H9 (cell line): ENCODE results near the gene ZNF281. TPM values are rescaled to one million over a fixed set of nuclear protein-coding genes. Genes with fewer than 3 reads are reported as not detected.

Experiments
- DNase-seq: peaks from one replicate; pipeline ENCODE4 v3.0.0-alpha.2; 2017
- H2AFZ ChIP-seq: one replicate; pipeline ENCODE4 v1.6.1; 2013; ENCODE audit warnings: mild to moderate bottlenecking, low read length, control low read depth, moderate library complexity
- H2AK5ac ChIP-seq: 2 replicates; pipeline ENCODE4 v1.6.1; 2013; ENCODE audit warnings: low read length, control low read depth, mixed read lengths; ENCODE audit not compliant: insufficient read length
- H2BK120ac ChIP-seq: one replicate; pipeline ENCODE4 v1.6.1; 2013; ENCODE audit warnings: low read depth, mild to moderate bottlenecking, low read length, control low read depth, inconsistent platforms; ENCODE audit not compliant: poor library complexity, severe bottlenecking
- H2BK12ac ChIP-seq: 2 replicates; pipeline ENCODE4 v1.6.1; 2013; ENCODE audit warnings: low read length, control low read depth, mixed read lengths, low read depth; ENCODE audit not compliant: insufficient read length
- H2BK15ac ChIP-seq: 2 replicates; pipeline ENCODE4 v1.6.1; 2013; ENCODE audit warnings: low read depth, low read length, control low read depth
- H2BK20ac ChIP-seq: one replicate; pipeline ENCODE4 v1.6.1; 2013; ENCODE audit warnings: low read depth, mild to moderate bottlenecking, low read length, control low read depth, inconsistent platforms; ENCODE audit not compliant: poor library complexity, severe bottlenecking
- H2BK5ac ChIP-seq: 2 replicates; pipeline ENCODE4 v1.6.1; 2013; ENCODE audit warnings: low read length, control low read depth, mixed read lengths; ENCODE audit not compliant: insufficient read length
- H3K14ac ChIP-seq: 2 replicates; pipeline ENCODE4 v1.6.1; 2013; ENCODE audit warnings: low read length, control low read depth; ENCODE audit not compliant: insufficient read depth
- H3K18ac ChIP-seq: 2 replicates; pipeline ENCODE4 v1.6.1; 2013; ENCODE audit warnings: low read depth, mild to moderate bottlenecking, mixed read lengths, low read length, control low read depth; ENCODE audit not compliant: insufficient read length
- H3K23ac ChIP-seq: 2 replicates; pipeline ENCODE4 v1.6.1; 2013; ENCODE audit warnings: low read length, control low read depth, mixed read lengths, low read depth; ENCODE audit not compliant: insufficient read length
- H3K23me2 ChIP-seq: 2 replicates; pipeline ENCODE4 v1.6.1; 2013; ENCODE audit warnings: low read depth, mild to moderate bottlenecking, mixed read lengths, low read length, control low read depth; ENCODE audit not compliant: insufficient read length, poor library complexity, severe bottlenecking
- H3K27ac ChIP-seq: 2 replicates; pipeline ENCODE4 v1.5.1; 2013; ENCODE audit warnings: low read length, control low read depth, mixed read lengths, low read depth; ENCODE audit not compliant: insufficient read length
- H3K27me3 ChIP-seq: 2 replicates; pipeline ENCODE4 v1.6.1; 2013; ENCODE audit warnings: low read length, control low read depth, inconsistent platforms; ENCODE audit not compliant: insufficient read depth
- H3K4ac ChIP-seq: 2 replicates; pipeline ENCODE4 v1.6.1; 2013; ENCODE audit warnings: low read depth, mild to moderate bottlenecking, control low read depth, inconsistent platforms, low read length, moderate library complexity
- H3K4me1 ChIP-seq: 2 replicates; pipeline ENCODE4 v1.6.1; 2013; ENCODE audit warnings: low read length, control low read depth, inconsistent platforms; ENCODE audit not compliant: insufficient read depth
- H3K4me2 ChIP-seq: 2 replicates; pipeline ENCODE4 v1.6.1; 2013; ENCODE audit warnings: low read length, control low read depth, mixed read lengths; ENCODE audit not compliant: insufficient read length, insufficient read depth
- H3K56ac ChIP-seq: 2 replicates; pipeline ENCODE4 v1.6.1; 2013; ENCODE audit warnings: low read depth, mild to moderate bottlenecking, mixed read lengths, low read length, control low read depth; ENCODE audit not compliant: insufficient read length
- H3K79me1 ChIP-seq: 2 replicates; pipeline ENCODE4 v1.6.1; 2013; ENCODE audit warnings: low read depth, mild to moderate bottlenecking, moderate library complexity, low read length, control low read depth, inconsistent platforms; ENCODE audit not compliant: insufficient read depth, poor library complexity, severe bottlenecking
- H3K79me2 ChIP-seq: 2 replicates; pipeline ENCODE4 v1.6.1; 2013; ENCODE audit warnings: low read length, control low read depth, inconsistent platforms; ENCODE audit not compliant: insufficient read depth
- H3K9ac ChIP-seq: 2 replicates; pipeline ENCODE4 v1.6.1; 2013; ENCODE audit warnings: low read length, control low read depth, mixed read lengths; ENCODE audit not compliant: insufficient read length; ENCODE audit errors: extremely low read depth
- H3K9me3 ChIP-seq: one replicate; pipeline ENCODE4 v1.6.1; 2013; ENCODE audit warnings: low read depth, low read length, inconsistent platforms; ENCODE audit not compliant: control insufficient read depth
- H3T11ph ChIP-seq: one replicate; pipeline ENCODE4 v1.6.1; 2013; ENCODE audit warnings: mild to moderate bottlenecking, low read length, control low read depth, inconsistent platforms
- H4K20me1 ChIP-seq: one replicate; pipeline ENCODE4 v1.6.1; 2013; ENCODE audit not compliant: control insufficient read depth, insufficient read length, insufficient read depth
- H4K5ac ChIP-seq: 2 replicates; pipeline ENCODE4 v1.6.1; 2013; ENCODE audit warnings: low read depth, mild to moderate bottlenecking, mixed read lengths, low read length, control low read depth; ENCODE audit not compliant: insufficient read length
- H4K8ac ChIP-seq: replicated peaks from 2 replicates; pipeline ENCODE4 v1.6.1; 2013; ENCODE audit warnings: low read length, control low read depth, mixed read lengths, low read depth; ENCODE audit not compliant: insufficient read length
- H4K91ac ChIP-seq: 2 replicates; pipeline ENCODE4 v1.6.1; 2013; ENCODE audit warnings: low read depth, mild to moderate bottlenecking, moderate library complexity, mixed read lengths, low read length, control low read depth; ENCODE audit not compliant: insufficient read length
- H3K27ac Mint-ChIP-seq, 3 experiments: 2 replicates in 2 of 3; 3 replicates in 1 of 3; pipeline ENCODE4 v1.8.0; 2020 to 2021; ENCODE audit warnings: mixed read lengths in 3 of 3, mild to moderate bottlenecking in 1 of 3, moderate library complexity in 1 of 3
- H3K27me3 Mint-ChIP-seq: 2 replicates; pipeline ENCODE4 v1.8.0; 2021; ENCODE audit warnings: low read depth, mild to moderate bottlenecking, moderate library complexity, mixed read lengths
- H3K36me3 Mint-ChIP-seq, 3 experiments: 2 replicates in 2 of 3; 3 replicates in 1 of 3; pipeline ENCODE4 v1.8.0; 2020 to 2021; ENCODE audit warnings: low read depth in 3 of 3, mixed read lengths in 3 of 3; ENCODE audit not compliant: insufficient read depth in 1 of 3
- H3K4me1 Mint-ChIP-seq, 2 experiments: 2 replicates each; pipeline ENCODE4 v1.8.0; 2020; ENCODE audit warnings: mixed read lengths in 2 of 2
- H3K4me3 Mint-ChIP-seq, 2 experiments: 2 replicates in 1 of 2; 3 replicates in 1 of 2; pipeline ENCODE4 v1.8.0; 2020 to 2021; ENCODE audit warnings: mild to moderate bottlenecking in 2 of 2, mixed read lengths in 2 of 2, moderate library complexity in 1 of 2
- H3K9me3 Mint-ChIP-seq, 2 experiments: 2 replicates in 1 of 2; 3 replicates in 1 of 2; pipeline ENCODE4 v1.8.0; 2020; ENCODE audit warnings: mild to moderate bottlenecking in 2 of 2, mixed read lengths in 2 of 2, moderate library complexity in 1 of 2
- WGBS: extraction: QIAGEN DNeasy Blood & Tissue Kit; methylation state at CpG from one replicate; pipeline ENCODE4 v1.1.7; 2013; ENCODE audit warnings: missing lambda C conversion rate, low lambda C conversion rate, mixed read lengths; ENCODE audit not compliant: insufficient read length; ENCODE audit errors: extremely low coverage; 5-methylcytosine and 5-hydroxymethylcytosine counted together
- total RNA-seq: library from RNA; stranded (reverse); gene quantifications from 2 replicates; pipeline ENCODE4 v1.2.1, GENCODE V29; 2021
- TF ChIP-seq, protein P1 (sequence below): fragments of 200-600 bp; sonication (generic); conservative IDR thresholded peaks from 3 replicates; pipeline ENCODE4 v1.8.0; 2021; ENCODE audit warnings: antibody characterized with exemption, mild to moderate bottlenecking

The ZNF281 gene
- total RNA-seq, 1 experiment from 2014 or later: 75.2 TPM

DNA sequence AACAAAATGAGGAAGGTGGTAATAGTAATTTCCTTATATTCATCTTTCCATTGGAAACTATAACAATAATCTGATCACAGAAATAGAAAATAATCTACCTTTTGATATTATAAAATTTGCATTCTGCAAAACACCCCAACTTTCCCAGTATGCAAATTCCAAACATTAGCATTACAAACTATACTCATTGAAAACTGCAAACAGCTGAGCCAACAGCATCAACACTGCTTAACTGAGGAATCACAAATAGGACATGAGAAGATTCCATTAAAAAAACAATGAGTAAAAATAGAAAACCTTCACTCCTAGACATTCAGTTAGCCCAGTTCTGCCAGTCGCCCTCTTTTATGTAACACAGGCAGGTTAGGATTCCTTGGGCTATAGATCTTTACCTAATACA lies 18.1 kb downstream of the ZNF281 start:
- no peaks in the 10 kb centered on the region for H3K9me3 ChIP-seq
- no peak overlapping the region for H3T11ph ChIP-seq
- H2BK20ac ChIP-seq: no peak overlapping the region
- H3K9me3 Mint-ChIP-seq: no peaks in the 10 kb centered on the region
- no peaks in the 10 kb centered on the region for H3K27me3 Mint-ChIP-seq
- peak overlapping the region; percentile 77 to 94 (median 92) for H3K27ac Mint-ChIP-seq
- no peak overlapping the region for H3K23ac ChIP-seq
- no peak overlapping the region for H3K9ac ChIP-seq
- no peak overlapping the region for H2BK15ac ChIP-seq
- peaks cover 20% of the 10 kb centered on the region for H3K4me1 ChIP-seq
- no peak overlapping the region for H3K18ac ChIP-seq
- H3K23me2 ChIP-seq: no peaks in the 10 kb centered on the region
- H4K8ac ChIP-seq: no peak overlapping the region
- H3K56ac ChIP-seq: no peak overlapping the region
- no peak overlapping the region for H2AK5ac ChIP-seq
- no peak overlapping the region for H2BK120ac ChIP-seq
- no CpG with 5 or more reads among the region's 1 CpG for WGBS
- DNase-seq: no peak
- H3K79me1 ChIP-seq: no peaks in the 10 kb centered on the region
- peaks cover 40 to 41% of the 10 kb centered on the region in 2 experiments for H3K4me1 Mint-ChIP-seq
- H4K91ac ChIP-seq: no peak overlapping the region
- no peaks in the 10 kb centered on the region for H4K20me1 ChIP-seq
- H3K14ac ChIP-seq: no peak overlapping the region
- TF ChIP-seq, protein P1, sequence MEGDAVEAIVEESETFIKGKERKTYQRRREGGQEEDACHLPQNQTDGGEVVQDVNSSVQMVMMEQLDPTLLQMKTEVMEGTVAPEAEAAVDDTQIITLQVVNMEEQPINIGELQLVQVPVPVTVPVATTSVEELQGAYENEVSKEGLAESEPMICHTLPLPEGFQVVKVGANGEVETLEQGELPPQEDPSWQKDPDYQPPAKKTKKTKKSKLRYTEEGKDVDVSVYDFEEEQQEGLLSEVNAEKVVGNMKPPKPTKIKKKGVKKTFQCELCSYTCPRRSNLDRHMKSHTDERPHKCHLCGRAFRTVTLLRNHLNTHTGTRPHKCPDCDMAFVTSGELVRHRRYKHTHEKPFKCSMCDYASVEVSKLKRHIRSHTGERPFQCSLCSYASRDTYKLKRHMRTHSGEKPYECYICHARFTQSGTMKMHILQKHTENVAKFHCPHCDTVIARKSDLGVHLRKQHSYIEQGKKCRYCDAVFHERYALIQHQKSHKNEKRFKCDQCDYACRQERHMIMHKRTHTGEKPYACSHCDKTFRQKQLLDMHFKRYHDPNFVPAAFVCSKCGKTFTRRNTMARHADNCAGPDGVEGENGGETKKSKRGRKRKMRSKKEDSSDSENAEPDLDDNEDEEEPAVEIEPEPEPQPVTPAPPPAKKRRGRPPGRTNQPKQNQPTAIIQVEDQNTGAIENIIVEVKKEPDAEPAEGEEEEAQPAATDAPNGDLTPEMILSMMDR: no peak
- peaks cover 0 to 4% (median 0%) of the 10 kb centered on the region in 3 experiments; a peak in 2 of 7 replicates for H3K36me3 Mint-ChIP-seq
- H3K27ac ChIP-seq: peak overlapping the region; percentile 10
- no peak overlapping the region for H4K5ac ChIP-seq
- H2BK12ac ChIP-seq: no peak overlapping the region
- H3K27me3 ChIP-seq: no peaks in the 10 kb centered on the region
- H3K4ac ChIP-seq: no peak overlapping the region
- H3K4me2 ChIP-seq: peak overlapping the region; percentile 52
- H3K79me2 ChIP-seq: no peaks in the 10 kb centered on the region
- H3K4me3 Mint-ChIP-seq: peak overlapping the region; percentile 14 to 60; a peak in 3 of 5 replicates
- H2AFZ ChIP-seq: no peak overlapping the region
- H2BK5ac ChIP-seq: no peak overlapping the region
